A549 (cell line): ENCODE results near the gene DYNC2I2. TPM values are rescaled to one million over a fixed set of nuclear protein-coding genes. Genes with fewer than 3 reads are reported as not detected.

Experiments used
- ATAC-seq, 2 experiments: fragments of 200-7000 bp in 1 of 2; fragments of >200 bp in 1 of 2; cut with Nextera tagmentation in 1 of 2; cut with Tn5 transposase in 1 of 2; 3 replicates each; pipeline versions ENCODE4 v1.8.0 to v1.9.1; 2018 to 2020; ENCODE audit warnings: mild to moderate bottlenecking in 1 of 2, moderate library complexity in 1 of 2
- CTCF ChIA-PET: fragments of 300-600 bp; sonication (Branson Sonifier 250); formaldehyde crosslinking; extraction: SDS; loops from one replicate; lab custom pipeline; 2021; ENCODE audit warnings: antibody characterized with exemption, inconsistent platforms; lab: Yijun Ruan, JAX
- POLR2A ChIA-PET: fragments of 350-600 bp; formaldehyde crosslinking; extraction: SDS; loops from one replicate; lab custom pipeline; 2021; ENCODE audit warnings: antibody characterized with exemption, inconsistent platforms; lab: Yijun Ruan, JAX
- DNase-seq, 2 experiments: peaks; one replicate each; pipeline versions ENCODE4 v3.0.0 to v3.0.0-alpha.2; 2011 to 2016; ENCODE audit warnings: low read depth in 1 of 2, low spot score in 1 of 2
- FAIRE-seq: peaks from 2 replicates; lab custom pipeline; 2011; peaks lifted over from hg19 to GRCh38; lab: Jason Lieb, UNC
- H3K27ac ChIP-seq, 2 experiments: fragments of >200 bp; sonication (Bioruptor Twin); formaldehyde crosslinking; 3 replicates each; pipeline ENCODE4 v1.5.1; 2016 to 2017
- H3K4me1 ChIP-seq: fragments of >200 bp; sonication (Bioruptor Twin); formaldehyde crosslinking; 3 replicates; pipeline ENCODE4 v1.6.1; 2016
- H3K4me2 ChIP-seq: fragments of >200 bp; sonication (Bioruptor Twin); formaldehyde crosslinking; 3 replicates; pipeline ENCODE4 v1.6.1; 2016
- H3K4me3 ChIP-seq: fragments of >200 bp; sonication (Bioruptor Twin); formaldehyde crosslinking; 3 replicates; pipeline ENCODE4 v1.5.1; 2016
- H3K9me3 ChIP-seq: fragments of >200 bp; sonication (Bioruptor Twin); formaldehyde crosslinking; 3 replicates; pipeline ENCODE4 v1.6.1; 2016
- CEBPB ChIP-seq, 2 experiments: fragments of >200 bp in 1 of 2; sonication (Bioruptor Twin) in 1 of 2; formaldehyde crosslinking in 1 of 2; IDR thresholded peaks; 2 replicates each; pipeline ENCODE4 v1.6.1; 2012 to 2016
- CTCF ChIP-seq: fragments of >200 bp; sonication (Bioruptor Twin); formaldehyde crosslinking; IDR thresholded peaks from 3 replicates; pipeline ENCODE4 v1.5.1; 2016
- E2F6 ChIP-seq: IDR thresholded peaks from 2 replicates; pipeline ENCODE4 v1.6.1; 2012; ENCODE audit warnings: low read depth, borderline replicate concordance
- ESRRA ChIP-seq: fragments of 150-350 bp; IDR thresholded peaks from 2 replicates; pipeline ENCODE4 v1.6.1; 2014; ENCODE audit warnings: mild to moderate bottlenecking, low read length, borderline replicate concordance
- FOSL2 ChIP-seq, 2 experiments: fragments of 450-650 bp in 1 of 2; fragments of >200 bp in 1 of 2; sonication (Bioruptor Twin) in 1 of 2; formaldehyde crosslinking; IDR thresholded peaks; 2 replicates each; pipeline versions ENCODE4 v1.5.0 to v1.6.1; 2016 to 2020; ENCODE audit warnings: mild to moderate bottlenecking in 1 of 2, moderate library complexity in 1 of 2
- HES2 ChIP-seq: fragments of >200 bp; sonication (Bioruptor Twin); formaldehyde crosslinking; IDR thresholded peaks from 2 replicates; pipeline ENCODE4 v1.6.1; 2016
- HEYL ChIP-seq: fragments of 250-450 bp; sonication (Bioruptor Pico); IDR thresholded peaks from 2 replicates; pipeline ENCODE4 v1.8.0; 2021; ENCODE audit warnings: mild to moderate bottlenecking, moderate library complexity
- HMGXB4 ChIP-seq: fragments of 250-450 bp; sonication (Bioruptor Pico); IDR thresholded peaks from 2 replicates; pipeline ENCODE4 v1.5.0; 2021; ENCODE audit warnings: mild to moderate bottlenecking, moderate library complexity, borderline replicate concordance
- HOXA7 ChIP-seq: fragments of 250-450 bp; sonication (Bioruptor Pico); IDR thresholded peaks from 2 replicates; pipeline ENCODE4 v1.5.0; 2020; ENCODE audit warnings: mild to moderate bottlenecking, moderate library complexity
- JUNB ChIP-seq: fragments of >200 bp; sonication (Bioruptor Twin); formaldehyde crosslinking; IDR thresholded peaks from 2 replicates; pipeline ENCODE4 v1.6.1; 2016
- KDM1A ChIP-seq: fragments of 200-600 bp; sonication (generic); IDR thresholded peaks from 2 replicates; pipeline ENCODE4 v1.6.1; 2016; ENCODE audit warnings: low read depth, mild to moderate bottlenecking
- KDM5A ChIP-seq: fragments of 200-600 bp; sonication (generic); IDR thresholded peaks from 2 replicates; pipeline ENCODE4 v1.6.1; 2016; ENCODE audit warnings: antibody characterized with exemption, mild to moderate bottlenecking
- MAFK ChIP-seq: fragments of 450-650 bp; IDR thresholded peaks from 2 replicates; pipeline ENCODE4 v1.6.1; 2014; ENCODE audit not compliant: partially characterized antibody
- NPAS2 ChIP-seq: fragments of 250-450 bp; sonication (Bioruptor Pico); IDR thresholded peaks from 2 replicates; pipeline ENCODE4 v1.8.0; 2022; ENCODE audit warnings: mild to moderate bottlenecking, moderate library complexity, borderline replicate concordance
- RARB ChIP-seq: fragments of 250-450 bp; sonication (Bioruptor Pico); IDR thresholded peaks from 2 replicates; pipeline ENCODE4 v1.8.0; 2021; ENCODE audit warnings: mild to moderate bottlenecking, moderate library complexity
- RCOR1 ChIP-seq: fragments of 150-350 bp; IDR thresholded peaks from 2 replicates; pipeline ENCODE4 v1.6.1; 2014; ENCODE audit warnings: antibody characterized with exemption, low read length, low read depth
- RFX5 ChIP-seq: fragments of 450-650 bp; IDR thresholded peaks from 2 replicates; pipeline ENCODE4 v1.7.1; 2014; ENCODE audit warnings: antibody characterized with exemption, mild to moderate bottlenecking, moderate library complexity
- SREBF2 ChIP-seq: fragments of 450-650 bp; IDR thresholded peaks from 2 replicates; pipeline ENCODE4 v1.6.1; 2014; ENCODE audit warnings: mild to moderate bottlenecking, moderate library complexity
- TP53 ChIP-seq: fragments of 250-450 bp; sonication (Bioruptor Pico); IDR thresholded peaks from 2 replicates; pipeline ENCODE4 v1.5.0; 2021; ENCODE audit warnings: mild to moderate bottlenecking, moderate library complexity
- ZFP36 ChIP-seq: fragments of 450-650 bp; IDR thresholded peaks from 2 replicates; pipeline ENCODE4 v1.6.1; 2014; ENCODE audit warnings: borderline replicate concordance; ENCODE audit not compliant: partially characterized antibody
- WGBS: methylation state at CpG from one replicate; pipeline ENCODE4 v1.1.6; 2017; ENCODE audit errors: missing lambda C conversion rate; 5-methylcytosine and 5-hydroxymethylcytosine counted together
- polyA plus RNA-seq, 4 experiments: library from polyadenylated mRNA; depleted of rRNA in 3 of 4; stranded (reverse); fragments of >200 nt; fragmentation: RNase III in 1 of 4; extraction: RNeasy Plus Mini Kit Qiagen cat#74134 plus additional on column Dnase treatment in 1 of 4; gene quantifications; 2 replicates in 3 of 4; 3 replicates in 1 of 4; pipeline ENCODE4 v1.2.3, GENCODE V29; 2011 to 2017

The DYNC2I2 gene
- polyA plus RNA-seq, 2 of the 4 experiments (the other 2 are of a cell fraction), result 57.3 to 117 TPM

- FAIRE-seq, result no peak
- Histone ChIP-seq H3K4me2 (no peak overlapping the region), H3K27ac (no peak overlapping the region)
- CTCF ChIA-PET, result interaction anchor here (1.0 to 4.4 kb wide), 10 partner anchors 9 to 222 kb away, joined by 3 to 14 read pairs (median 5); partner anchors contain the start of gene ENDOG
- TF ChIP-seq MAFK, result no peak
- no peak for TF ChIP-seq RFX5
- TF ChIP-seq CEBPB (IDR thresholded peaks at IDR 0.05), result no peak
- no peak for TF ChIP-seq CTCF
- TF ChIP-seq HEYL, result no peak
- no peak for TF ChIP-seq HOXA7 (CRISPR knock-in tag)
- no peak for TF ChIP-seq RCOR1
- no peak for TF ChIP-seq E2F6
- TF ChIP-seq HMGXB4 (CRISPR knock-in tag), result no peak
- TF ChIP-seq ZFP36, result no peak
- TF ChIP-seq TP53, result no peak
- TF ChIP-seq KDM1A, result no peak
- no peak for TF ChIP-seq ESRRA
- TF ChIP-seq, all 56 proteins: peak for 0
- no peak overlapping the region for H3K4me3 ChIP-seq
- peaks cover 9% of the 10 kb centered on the region; the same call in 2 of the 3 replicates for H3K4me1 ChIP-seq
- ATAC-seq (no peak), DNase-seq (no peak)
- POLR2A ChIA-PET, result no interaction called here
- WGBS, result 100% methylated on average over 1 of the region's 1 CpG
- H3K9me3 ChIP-seq, result no peaks in the 10 kb centered on the region
Measured at GRCh38 chr9:128706045-128706444, 49.4 kb upstream of the DYNC2I2 start.

- Histone ChIP-seq H3K4me3 (no peak overlapping the region), H3K4me1 (peaks cover 9% of the 10 kb centered on the region; the same call in 2 of the 3 replicates), H3K27ac (no peak overlapping the region), H3K4me2 (no peak overlapping the region), H3K9me3 (no peaks in the 10 kb centered on the region)
- no peak for DNase-seq
- ATAC-seq, result no peak
- TF ChIP-seq KDM5A, result no peak
- no peak for TF ChIP-seq E2F6
- ChIA-PET POLR2A (interaction anchor here (0.6 kb wide), 2 partner anchors 19 to 57 kb away, joined by 3 to 5 read pairs; no protein-coding TSS in a partner anchor), CTCF (interaction anchor here (1.0 to 4.4 kb wide), 9 partner anchors 8 to 222 kb away, joined by 3 to 14 read pairs (median 7); partner anchors contain the start of gene ENDOG)
- FAIRE-seq, result no peak
- WGBS, result 95% methylated on average over 23 of the region's 36 CpGs
Measured at GRCh38 chr9:128705051-128705965, 48.7 kb upstream of the DYNC2I2 start.

- H3K4me1 ChIP-seq, result peaks cover 9% of the 10 kb centered on the region; the same call in 2 of the 3 replicates
- CTCF ChIA-PET, result interaction anchor here (0.5 to 4.4 kb wide), 10 partner anchors 11 to 223 kb away, joined by 3 to 14 read pairs (median 6); partner anchors contain the start of gene ENDOG
- TF ChIP-seq HOXA7 (CRISPR knock-in tag), result no peak
- TF ChIP-seq HES2, result no peak
- no peak for TF ChIP-seq NPAS2 (CRISPR knock-in tag)
- no peak for TF ChIP-seq JUNB
- TF ChIP-seq MAFK, result no peak
- TF ChIP-seq HMGXB4 (CRISPR knock-in tag), result no peak
- TF ChIP-seq SREBF2, result no peak
- TF ChIP-seq FOSL2 (IDR thresholded peaks at IDR 0.05), result no peak
- TF ChIP-seq FOSL2 (CRISPR knock-in tag; IDR thresholded peaks at IDR 0.05), result no peak
- TF ChIP-seq RARB (CRISPR knock-in tag), result no peak
- no peak for TF ChIP-seq CTCF
- POLR2A ChIA-PET, result no interaction called here
- ATAC-seq, result no peak
- no peak for DNase-seq
- no peaks in the 10 kb centered on the region for H3K9me3 ChIP-seq
- no peak overlapping the region for H3K4me3 ChIP-seq
- peak overlapping the region in 1 of 2 experiments; percentile 100; a peak in 2 of 6 replicates for H3K27ac ChIP-seq
- WGBS, result 95% methylated on average over 5 of the region's 5 CpGs
- no peak for FAIRE-seq
- no peak overlapping the region for H3K4me2 ChIP-seq
Measured at GRCh38 chr9:128704356-128704670, 47.7 kb upstream of the DYNC2I2 start.
